ENCODE results near the gene PYROXD2. TPM values are rescaled to one million over a fixed set of nuclear protein-coding genes. Genes with fewer than 3 reads are reported as not detected.

The PYROXD2 gene
- total RNA-seq, 2 experiments from 2014 or later: 8.5 to 9.8 TPM

GRCh38 chr10:98373260-98374040 lies 41.5 kb downstream of the PYROXD2 start:
- DNase-seq: no peak
- H3K27me3 ChIP-seq (ENCODE audit: control insufficient read depth in 1 of 2, insufficient read depth in 2 of 2, low read length in 2 of 2): peaks cover 0 to 8% of the 10 kb centered on the region in 2 experiments

GRCh38 chr10:98370831-98371820 lies 43.9 kb downstream of the PYROXD2 start:
- CTCF ChIA-PET: no interaction called here
- Mint-ChIP-seq H3K9me3 (no peaks in the 10 kb centered on the region), H3K27me3 (peaks cover 20% of the 10 kb centered on the region), H3K36me3 (ENCODE audit: low read depth) (no peaks in the 10 kb centered on the region), H3K4me1 (ENCODE audit: low read depth) (no peaks in the 10 kb centered on the region), H3K4me3 (no peak overlapping the region), H3K27ac (no peak overlapping the region)
- DNase-seq (no peak), ATAC-seq (ENCODE audit: poor library complexity) (no peak)
- POLR2A ChIA-PET: no interaction called here
- intact Hi-C loops (cut with DNase I, micrococcal nuclease): no loop called here
- Histone ChIP-seq H3K27ac (ENCODE audit: low read depth in 1 of 2, low read length in 2 of 2) (no peak overlapping the region), H3K4me1 (ENCODE audit: insufficient read depth, low read length) (no peaks in the 10 kb centered on the region), H3K36me3 (ENCODE audit: insufficient read depth, low read length) (no peaks in the 10 kb centered on the region), H3K27me3 (ENCODE audit: control insufficient read depth in 1 of 2, insufficient read depth in 2 of 2, low read length in 2 of 2) (peaks cover 0 to 8% of the 10 kb centered on the region in 2 experiments), H3K9me3 (ENCODE audit: control insufficient read depth in 1 of 2, insufficient read depth in 1 of 2, low read length in 2 of 2) (peaks cover 0 to 4% of the 10 kb centered on the region in 2 experiments), H3K4me3 (ENCODE audit: low read length) (no peak overlapping the region)
- no peak for TF ChIP-seq CTCF (IDR thresholded peaks at IDR 0.05)

More at GRCh38 chr10:98373260-98374040, 41.5 kb downstream of the PYROXD2 start:
- H3K9me3 ChIP-seq (ENCODE audit: control insufficient read depth in 1 of 2, insufficient read depth in 1 of 2, low read length in 2 of 2): peaks cover 0 to 4% of the 10 kb centered on the region in 2 experiments
- POLR2A ChIA-PET: no interaction called here
- no peak for ATAC-seq (ENCODE audit: poor library complexity)
- CTCF ChIA-PET: no interaction called here
- H3K27ac Mint-ChIP-seq: no peak overlapping the region
- H3K4me1 ChIP-seq (ENCODE audit: insufficient read depth, low read length): no peaks in the 10 kb centered on the region
- no peak overlapping the region for H3K27ac ChIP-seq (ENCODE audit: low read depth in 1 of 2, low read length in 2 of 2)
- H3K4me3 ChIP-seq (ENCODE audit: low read length): no peak overlapping the region
- intact Hi-C loops (cut with DNase I, micrococcal nuclease): no loop called here
- peaks cover 5% of the 10 kb centered on the region for H3K36me3 Mint-ChIP-seq (ENCODE audit: low read depth)
- TF ChIP-seq CTCF (IDR thresholded peaks at IDR 0.05): no peak
- H3K27me3 Mint-ChIP-seq: peaks cover 16% of the 10 kb centered on the region
- no peaks in the 10 kb centered on the region for H3K4me1 Mint-ChIP-seq (ENCODE audit: low read depth)
- H3K9me3 Mint-ChIP-seq: no peaks in the 10 kb centered on the region
- no peak overlapping the region for H3K4me3 Mint-ChIP-seq
- no peaks in the 10 kb centered on the region for H3K36me3 ChIP-seq (ENCODE audit: insufficient read depth, low read length)

GRCh38 chr10:98369801-98370200 lies 45.2 kb downstream of the PYROXD2 start:
- DNase-seq (no peak), ATAC-seq (ENCODE audit: poor library complexity) (no peak)
- H3K27ac Mint-ChIP-seq: no peak overlapping the region
- no peaks in the 10 kb centered on the region for H3K36me3 Mint-ChIP-seq (ENCODE audit: low read depth)
- Histone ChIP-seq H3K4me1 (ENCODE audit: insufficient read depth, low read length) (no peaks in the 10 kb centered on the region), H3K27ac (ENCODE audit: low read depth in 1 of 2, low read length in 2 of 2) (no peak overlapping the region), H3K36me3 (ENCODE audit: insufficient read depth, low read length) (no peaks in the 10 kb centered on the region), H3K27me3 (ENCODE audit: control insufficient read depth in 1 of 2, insufficient read depth in 2 of 2, low read length in 2 of 2) (peaks cover 0 to 8% of the 10 kb centered on the region in 2 experiments), H3K9me3 (ENCODE audit: control insufficient read depth in 1 of 2, insufficient read depth in 1 of 2, low read length in 2 of 2) (peaks cover 0 to 4% of the 10 kb centered on the region in 2 experiments), H3K4me3 (ENCODE audit: low read length) (no peak overlapping the region)
- H3K9me3 Mint-ChIP-seq: no peaks in the 10 kb centered on the region
- H3K4me1 Mint-ChIP-seq (ENCODE audit: low read depth): no peaks in the 10 kb centered on the region
- no peak for TF ChIP-seq CTCF (IDR thresholded peaks at IDR 0.05)
- CTCF ChIA-PET: no interaction called here
- peaks cover 20% of the 10 kb centered on the region for H3K27me3 Mint-ChIP-seq
- POLR2A ChIA-PET: no interaction called here
- H3K4me3 Mint-ChIP-seq: no peak overlapping the region
- intact Hi-C loops (cut with DNase I, micrococcal nuclease): no loop called here
